Keratinocyte (primary cell): ENCODE results near the gene DNAH3. TPM values are rescaled to one million over a fixed set of nuclear protein-coding genes. Genes with fewer than 3 reads are reported as not detected.

ENCODE experiments used
- DNase-seq: peaks from one replicate; pipeline ENCODE4 v3.0.0-alpha.2; 2011; ENCODE audit warnings: low read depth, missing footprints, low spot score
- FAIRE-seq: peaks from 2 replicates; lab custom pipeline; 2011; peaks lifted over from hg19 to GRCh38; lab: Jason Lieb, UNC
- H2AFZ ChIP-seq: 2 replicates; pipeline ENCODE4 v1.6.0; 2012; ENCODE audit warnings: low read length, control low read depth, inconsistent platforms; ENCODE audit not compliant: control insufficient read depth
- H3K27ac ChIP-seq: 2 replicates; pipeline ENCODE4 v1.5.1; 2011; ENCODE audit warnings: low read length; ENCODE audit not compliant: control insufficient read depth, insufficient read depth
- H3K27me3 ChIP-seq: 3 replicates; pipeline ENCODE4 v1.6.0; 2011; ENCODE audit warnings: low read length; ENCODE audit not compliant: control insufficient read depth, insufficient read depth; ENCODE audit errors: extremely low read depth
- H3K36me3 ChIP-seq, 2 experiments: 2 replicates in 1 of 2; 3 replicates in 1 of 2; pipeline ENCODE4 v1.5.1; 2011; ENCODE audit warnings: low read length in 2 of 2, mild to moderate bottlenecking in 1 of 2; ENCODE audit not compliant: control insufficient read depth in 2 of 2, insufficient read depth in 2 of 2; ENCODE audit errors: extremely low read depth in 1 of 2
- H3K4me1 ChIP-seq: 3 replicates; pipeline ENCODE4 v1.5.1; 2011; ENCODE audit warnings: low read length; ENCODE audit not compliant: control insufficient read depth, insufficient read depth; ENCODE audit errors: extremely low read depth
- H3K4me2 ChIP-seq: 3 replicates; pipeline ENCODE4 v1.6.0; 2011; ENCODE audit warnings: low read depth, low read length; ENCODE audit not compliant: control insufficient read depth, insufficient read depth; ENCODE audit errors: extremely low read depth
- H3K4me3 ChIP-seq, 3 experiments: fragments of 200-600 bp in 1 of 3; sonication (generic) in 1 of 3; 2 replicates in 2 of 3; 3 replicates in 1 of 3; pipeline ENCODE4 v1.5.1; 2011 to 2016; ENCODE audit warnings: low read length in 3 of 3, mild to moderate bottlenecking in 3 of 3, control low read depth in 2 of 3, inconsistent platforms in 1 of 3, low read depth in 1 of 3, mixed read lengths in 1 of 3, mixed run types in 1 of 3, moderate library complexity in 1 of 3; ENCODE audit not compliant: control insufficient read depth in 2 of 3, insufficient read depth in 2 of 3; ENCODE audit errors: extremely low read depth in 1 of 3
- H3K79me2 ChIP-seq: 2 replicates; pipeline ENCODE4 v1.6.0; 2012; ENCODE audit warnings: low read length; ENCODE audit not compliant: control insufficient read depth, insufficient read depth
- H3K9ac ChIP-seq: 3 replicates; pipeline ENCODE4 v1.6.0; 2011; ENCODE audit warnings: low read length; ENCODE audit not compliant: control insufficient read depth, insufficient read depth; ENCODE audit errors: extremely low read depth
- H3K9me1 ChIP-seq: 3 replicates; pipeline ENCODE4 v1.6.0; 2011; ENCODE audit warnings: low read length; ENCODE audit not compliant: control insufficient read depth, insufficient read depth; ENCODE audit errors: extremely low read depth
- H3K9me3 ChIP-seq: 2 replicates; pipeline ENCODE4 v1.5.1; 2012; ENCODE audit warnings: low read depth, low read length; ENCODE audit not compliant: control insufficient read depth
- H4K20me1 ChIP-seq: 3 replicates; pipeline ENCODE4 v1.6.0; 2011; ENCODE audit warnings: low read length; ENCODE audit not compliant: control insufficient read depth, insufficient read depth; ENCODE audit errors: extremely low read depth
- CTCF ChIP-seq, 3 experiments: IDR thresholded peaks in 1 of 3; conservative IDR thresholded peaks in 1 of 3; optimal IDR thresholded peaks in 1 of 3; 2 replicates in 2 of 3; 3 replicates in 1 of 3; pipeline versions ENCODE3 to v1.5.1; 2011; ENCODE audit warnings: low read length in 3 of 3, mild to moderate bottlenecking in 3 of 3, moderate library complexity in 2 of 3, control low read depth in 1 of 3, inconsistent platforms in 1 of 3; ENCODE audit not compliant: insufficient read depth in 2 of 3; ENCODE audit errors: extremely low read depth in 1 of 3
- EZH2 ChIP-seq: IDR thresholded peaks from one replicate; pipeline ENCODE4 v1.6.1; 2012; ENCODE audit warnings: inconsistent platforms, mild to moderate bottlenecking, low read length, moderate library complexity
- dilution Hi-C: fragments of 300-500 bp; cut with MboI; formaldehyde crosslinking; loops from one replicate; pipeline ENCODE4 v1.7.0; 2020; ENCODE audit warnings: low sequenced_read_pairs; ENCODE audit not compliant: extremely low pct_ligation_motif_present
- polyA plus RNA-seq, 5 experiments: library from polyadenylated mRNA; depleted of rRNA in 3 of 5; stranded (reverse) in 3 of 5; stranded (forward) in 1 of 5; unstranded in 1 of 5; fragments of >200 nt; gene quantifications; 1 replicate in 1 of 5; 2 replicates in 3 of 5; 3 replicates in 1 of 5; pipeline versions ENCODE4 v1.2.1 to v1.2.3, GENCODE V29; 2011 to 2012; ENCODE audit warnings: missing spikeins in 2 of 5, low read depth in 1 of 5, low replicate concordance in 1 of 5

Gene DNAH3
- polyA plus RNA-seq, 1 donor (not counting 4 experiments of a cell fraction or from before 2014, with no cell fraction given), result 1.2 TPM

DNA sequence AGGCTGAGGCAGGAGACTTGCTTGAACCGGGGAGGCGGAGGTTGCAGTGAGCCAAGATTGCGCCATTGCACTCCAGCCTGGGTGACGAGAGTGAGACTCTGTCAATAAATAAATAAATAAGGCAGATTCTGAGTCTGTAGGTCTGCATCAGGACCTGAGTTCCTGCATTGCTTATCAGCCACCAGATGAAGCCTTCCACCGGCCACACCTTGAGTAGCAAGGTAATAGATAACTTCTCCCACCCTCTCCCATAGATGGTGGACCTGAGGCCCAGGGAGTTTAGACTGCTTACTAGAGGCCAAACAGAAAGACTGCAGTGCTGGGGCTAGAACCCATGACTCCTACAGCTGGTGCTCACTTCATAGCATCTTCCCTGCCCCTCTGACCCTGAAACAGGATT, 38.7 kb upstream of the DNAH3 start:
- no peaks in the 10 kb centered on the region for H3K9me3 ChIP-seq
- no peak for TF ChIP-seq CTCF (optimal IDR thresholded peaks at IDR 0.05 in 1 of 3, IDR thresholded peaks at IDR 0.05 in 1 of 3, conservative IDR thresholded peaks at IDR 0.05 in 1 of 3; ENCODE audit: extremely low read depth in 1 of 3, insufficient read depth in 2 of 3, low read length in 3 of 3)
- H3K27me3 ChIP-seq, result no peaks in the 10 kb centered on the region
- dilution Hi-C loops, result no loop called here
- no peak overlapping the region for H2AFZ ChIP-seq
- no peaks in the 10 kb centered on the region for H3K9me1 ChIP-seq
- no peak overlapping the region for H3K4me2 ChIP-seq
- H4K20me1 ChIP-seq, result no peaks in the 10 kb centered on the region
- no peak overlapping the region for H3K4me3 ChIP-seq
- H3K27ac ChIP-seq, result no peak overlapping the region
- H3K79me2 ChIP-seq, result no peaks in the 10 kb centered on the region
- FAIRE-seq, result no peak
- peaks cover 10% of the 10 kb centered on the region for H3K4me1 ChIP-seq
- DNase-seq, result no peak
- H3K9ac ChIP-seq, result no peak overlapping the region
- H3K36me3 ChIP-seq, result no peaks in the 10 kb centered on the region

DNA sequence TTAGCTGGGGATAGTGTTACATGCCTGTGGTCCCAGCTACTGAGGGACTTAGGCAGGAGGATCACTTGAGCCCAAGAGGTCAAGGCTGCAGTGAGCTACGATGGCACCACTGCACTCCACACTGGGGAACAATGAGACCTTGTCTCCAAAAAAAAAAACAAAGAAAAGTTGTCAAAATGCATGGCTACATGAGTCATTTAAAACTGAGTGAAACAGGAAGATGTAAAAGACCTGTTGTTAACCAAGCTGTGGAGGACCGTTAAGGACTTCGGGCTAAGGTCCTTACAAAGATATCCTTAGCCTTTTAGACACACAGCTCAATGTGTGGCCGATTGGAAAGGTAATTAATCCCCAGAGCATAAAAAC, 35.7 kb upstream of the DNAH3 start:
- Histone ChIP-seq H3K27ac (no peak overlapping the region), H3K79me2 (no peaks in the 10 kb centered on the region), H3K9me3 (no peaks in the 10 kb centered on the region), H4K20me1 (no peaks in the 10 kb centered on the region), H3K4me3 (no peak overlapping the region), H3K9me1 (no peaks in the 10 kb centered on the region), H3K36me3 (peaks cover 8 to 10% of the 10 kb centered on the region in 2 experiments), H3K4me2 (no peak overlapping the region), H3K27me3 (no peaks in the 10 kb centered on the region), H3K4me1 (peaks cover 10% of the 10 kb centered on the region), H2AFZ (no peak overlapping the region), H3K9ac (no peak overlapping the region)
- dilution Hi-C loops, result no loop called here
- DNase-seq (no peak), FAIRE-seq (no peak)
- TF ChIP-seq EZH2, result no peak
- no peak for TF ChIP-seq CTCF (optimal IDR thresholded peaks at IDR 0.05 in 1 of 3, IDR thresholded peaks at IDR 0.05 in 1 of 3, conservative IDR thresholded peaks at IDR 0.05 in 1 of 3; ENCODE audit: extremely low read depth in 1 of 3, insufficient read depth in 2 of 3, low read length in 3 of 3)
